Hepatic stellate cell (primary cell): Measurements from ENCODE around the gene SLCO2A1.

ENCODE experiments used
- DNase-seq: peaks from one replicate; pipeline ENCODE4 v3.0.0; 2011; ENCODE audit warnings: low spot score

SLCO2A1 gene

GRCh38 chr3:133980035-133980434 lies 49.7 kb downstream of the SLCO2A1 start:
- DNase-seq: no peak

- no peak for DNase-seq
Observed at GRCh38 chr3:133979553-133979952, 50.2 kb downstream of the SLCO2A1 start.

GRCh38 chr3:133977568-133977967 lies 52.2 kb downstream of the SLCO2A1 start:
- DNase-seq: no peak

DNA sequence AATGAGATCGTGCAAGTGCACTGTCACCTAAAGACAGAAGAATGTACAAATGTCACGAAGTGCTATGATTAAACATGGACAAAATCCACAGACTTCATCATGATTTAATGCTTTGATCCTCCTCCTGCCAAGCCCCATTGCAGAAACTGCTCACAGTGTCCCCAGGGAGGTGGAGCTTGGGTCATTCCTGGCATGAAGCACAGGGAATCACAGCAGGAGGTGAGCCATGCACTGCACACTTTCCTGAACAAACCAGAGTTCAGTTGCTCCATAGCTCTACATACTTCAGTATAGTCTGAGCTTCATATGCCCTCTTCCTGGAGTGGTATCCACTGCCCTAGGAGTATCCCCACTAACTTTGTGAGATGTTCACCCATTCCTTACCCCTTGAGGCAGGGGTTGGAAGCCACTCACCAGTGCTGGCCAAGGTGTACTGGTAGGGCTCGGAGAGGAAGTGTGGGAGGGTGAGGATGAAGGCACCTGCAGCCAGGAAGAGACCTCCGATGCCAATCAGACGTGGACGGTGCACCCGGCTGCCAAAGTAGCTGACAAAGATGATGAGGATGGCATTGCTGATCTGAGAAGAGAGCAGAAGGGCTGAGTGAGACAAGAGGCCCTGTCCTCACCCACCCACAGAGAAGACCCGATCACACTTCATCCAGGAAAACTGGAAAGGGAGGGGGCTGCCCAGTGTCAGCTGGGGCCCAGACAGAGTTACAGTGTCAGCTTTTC lies 56.3 kb downstream of the SLCO2A1 start:
- DNase-seq: no peak

GRCh38 chr3:133972156-133972555 lies 57.6 kb downstream of the SLCO2A1 start:
- DNase-seq: no peak

- no peak for DNase-seq
Observed at GRCh38 chr3:133970916-133971315, 58.8 kb downstream of the SLCO2A1 start.

DNA sequence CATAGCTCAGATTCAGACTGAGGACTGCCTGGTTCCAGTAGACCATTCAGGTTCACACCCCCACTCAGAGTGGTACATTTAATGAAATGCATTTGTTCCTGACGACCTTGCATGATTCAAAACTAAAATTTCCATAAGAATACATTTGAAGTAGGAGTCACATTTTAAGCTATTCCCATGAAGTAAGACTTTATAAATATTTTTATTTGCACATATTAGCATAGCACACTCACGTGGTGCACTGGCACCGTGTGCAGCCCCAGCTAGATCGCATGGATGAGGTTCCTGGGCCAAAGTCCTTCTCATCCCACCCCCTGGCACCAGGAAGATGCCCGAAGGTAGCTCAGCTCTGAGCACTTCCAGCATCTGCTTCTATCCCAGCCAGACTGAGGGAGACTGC lies 59.4 kb downstream of the SLCO2A1 start:
- DNase-seq: no peak

GRCh38 chr3:133967992-133968892 lies 61.5 kb downstream of the SLCO2A1 start:
- no peak for DNase-seq

GRCh38 chr3:133966954-133967353 lies 62.8 kb downstream of the SLCO2A1 start:
- DNase-seq: no peak

- no peak for DNase-seq
Observed at GRCh38 chr3:133965906-133966305, 63.8 kb downstream of the SLCO2A1 start.

- no peak for DNase-seq
Observed at GRCh38 chr3:133965013-133965570, 64.6 kb downstream of the SLCO2A1 start.

DNA sequence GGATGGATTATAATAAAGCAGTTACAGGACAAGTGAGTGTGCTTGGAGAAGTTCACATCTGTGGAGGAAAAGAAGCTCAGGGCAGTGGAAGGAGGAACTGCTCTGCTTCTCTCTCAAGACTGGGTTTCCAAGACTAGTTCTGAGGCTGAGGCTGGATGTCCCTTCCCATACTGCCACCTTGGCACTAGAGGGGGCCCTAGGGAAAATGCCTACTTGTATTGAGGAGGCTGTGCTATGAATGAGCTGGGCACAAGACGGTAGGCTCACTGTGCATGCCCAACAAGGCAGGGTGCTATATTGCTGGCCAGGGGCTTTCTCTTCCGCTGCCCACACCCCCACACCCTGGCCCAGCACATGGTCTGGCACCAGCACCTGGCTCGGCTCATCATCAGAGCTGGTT lies 65.2 kb downstream of the SLCO2A1 start:
- DNase-seq: no peak

DNA sequence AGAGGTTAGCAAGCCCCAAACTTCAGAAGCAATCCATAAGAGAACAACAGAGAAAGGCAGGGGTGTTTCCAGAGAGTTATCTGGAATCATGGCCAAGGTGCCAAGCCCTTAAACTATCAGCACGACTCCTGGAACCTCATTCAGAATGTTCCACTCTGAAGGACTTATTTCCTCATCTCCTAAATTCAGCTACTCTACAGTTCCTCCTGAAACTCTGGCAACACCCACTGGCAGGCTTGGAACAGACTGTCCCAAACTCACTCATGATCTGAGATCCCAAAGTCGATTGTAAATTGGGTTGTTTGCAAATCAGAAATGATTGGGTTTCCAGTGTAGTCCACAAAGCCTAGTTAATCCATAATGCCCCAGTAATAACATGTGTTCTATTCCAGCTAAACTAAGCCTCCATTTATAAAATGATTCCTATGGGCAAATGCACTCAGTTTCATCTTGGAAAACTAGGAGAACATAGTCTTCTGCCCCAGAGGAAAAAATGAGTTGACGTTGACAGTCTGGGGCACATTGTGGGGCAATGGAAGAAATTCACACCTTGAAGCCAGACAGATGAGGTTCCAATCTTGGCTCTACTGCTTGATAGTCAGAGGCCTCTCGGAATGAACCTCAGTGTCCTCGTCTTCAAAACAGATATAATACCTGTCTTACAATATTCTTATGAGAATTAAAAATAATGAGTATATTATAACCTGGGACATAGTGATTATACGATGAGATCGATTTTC lies 65.9 kb downstream of the SLCO2A1 start:
- DNase-seq: no peak

GRCh38 chr3:133962849-133963248 lies 66.9 kb downstream of the SLCO2A1 start:
- peak; percentile 27 for DNase-seq

- DNase-seq: no peak
Observed at GRCh38 chr3:133958071-133958805, 71.5 kb downstream of the SLCO2A1 start.

DNA sequence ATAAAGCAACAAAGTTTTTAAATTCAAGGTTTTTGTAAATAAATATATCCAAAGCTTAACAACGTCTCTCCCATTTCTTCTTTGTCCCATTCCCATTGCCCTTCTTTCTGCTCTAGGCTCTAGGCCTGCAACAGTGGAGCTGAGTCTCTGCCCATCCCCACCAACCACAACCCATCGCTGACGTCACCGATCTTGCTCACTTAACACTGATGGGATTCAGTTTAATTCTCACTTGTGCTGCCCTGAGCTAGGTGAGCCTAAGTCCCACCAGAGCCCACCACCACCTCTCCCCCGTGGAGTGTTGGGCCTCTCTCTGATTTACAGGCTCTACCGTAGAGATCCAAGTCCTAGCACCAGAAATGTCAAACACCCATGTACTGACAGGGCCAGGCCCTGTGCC lies 72.7 kb downstream of the SLCO2A1 start:
- DNase-seq: no peak

GRCh38 chr3:133956353-133956752 lies 73.4 kb downstream of the SLCO2A1 start:
- no peak for DNase-seq

GRCh38 chr3:133955892-133956291 lies 73.8 kb downstream of the SLCO2A1 start:
- no peak for DNase-seq

GRCh38 chr3:133954717-133955360 lies 74.9 kb downstream of the SLCO2A1 start:
- no peak for DNase-seq

- DNase-seq: no peak
Observed at GRCh38 chr3:133953297-133953696, 76.4 kb downstream of the SLCO2A1 start.

- no peak for DNase-seq
Observed at GRCh38 chr3:133949438-133949837, 80.3 kb downstream of the SLCO2A1 start.
